Fibroblast of villous mesenchyme (primary cell): Measurements from ENCODE around the gene KIF9. TPM values are rescaled to one million over a fixed set of nuclear protein-coding genes. Genes with fewer than 3 reads are reported as not detected.
"Not testable (repeated sequence)": the region's sequence is repeated elsewhere in the genome, so short reads cannot be mapped to it uniquely, and the experiment has no call there.

ENCODE experiments used
- DNase-seq: peaks from one replicate; pipeline ENCODE4 v3.0.0-alpha.2; 2010; ENCODE audit warnings: low read depth
- H3K4me3 ChIP-seq: 2 replicates; pipeline ENCODE4 v1.5.1; 2011; ENCODE audit warnings: low read depth, mild to moderate bottlenecking, low read length
- total RNA-seq: library from RNA; depleted of rRNA; stranded (reverse); fragments of >200 nt; gene quantifications from 2 replicates; pipeline ENCODE4 v1.2.3, GENCODE V29; 2012
- TF ChIP-seq, protein P1 (sequence below): IDR thresholded peaks from 2 replicates; pipeline ENCODE4 v1.5.1; 2012; ENCODE audit warnings: low read depth, mild to moderate bottlenecking, low read length; ENCODE audit not compliant: insufficient read depth

Gene KIF9, protein sequence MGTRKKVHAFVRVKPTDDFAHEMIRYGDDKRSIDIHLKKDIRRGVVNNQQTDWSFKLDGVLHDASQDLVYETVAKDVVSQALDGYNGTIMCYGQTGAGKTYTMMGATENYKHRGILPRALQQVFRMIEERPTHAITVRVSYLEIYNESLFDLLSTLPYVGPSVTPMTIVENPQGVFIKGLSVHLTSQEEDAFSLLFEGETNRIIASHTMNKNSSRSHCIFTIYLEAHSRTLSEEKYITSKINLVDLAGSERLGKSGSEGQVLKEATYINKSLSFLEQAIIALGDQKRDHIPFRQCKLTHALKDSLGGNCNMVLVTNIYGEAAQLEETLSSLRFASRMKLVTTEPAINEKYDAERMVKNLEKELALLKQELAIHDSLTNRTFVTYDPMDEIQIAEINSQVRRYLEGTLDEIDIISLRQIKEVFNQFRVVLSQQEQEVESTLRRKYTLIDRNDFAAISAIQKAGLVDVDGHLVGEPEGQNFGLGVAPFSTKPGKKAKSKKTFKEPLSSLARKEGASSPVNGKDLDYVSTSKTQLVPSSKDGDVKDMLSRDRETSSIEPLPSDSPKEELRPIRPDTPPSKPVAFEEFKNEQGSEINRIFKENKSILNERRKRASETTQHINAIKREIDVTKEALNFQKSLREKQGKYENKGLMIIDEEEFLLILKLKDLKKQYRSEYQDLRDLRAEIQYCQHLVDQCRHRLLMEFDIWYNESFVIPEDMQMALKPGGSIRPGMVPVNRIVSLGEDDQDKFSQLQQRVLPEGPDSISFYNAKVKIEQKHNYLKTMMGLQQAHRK
- 1.6 and 2.2 TPM in 2 replicates for total RNA-seq

DNA sequence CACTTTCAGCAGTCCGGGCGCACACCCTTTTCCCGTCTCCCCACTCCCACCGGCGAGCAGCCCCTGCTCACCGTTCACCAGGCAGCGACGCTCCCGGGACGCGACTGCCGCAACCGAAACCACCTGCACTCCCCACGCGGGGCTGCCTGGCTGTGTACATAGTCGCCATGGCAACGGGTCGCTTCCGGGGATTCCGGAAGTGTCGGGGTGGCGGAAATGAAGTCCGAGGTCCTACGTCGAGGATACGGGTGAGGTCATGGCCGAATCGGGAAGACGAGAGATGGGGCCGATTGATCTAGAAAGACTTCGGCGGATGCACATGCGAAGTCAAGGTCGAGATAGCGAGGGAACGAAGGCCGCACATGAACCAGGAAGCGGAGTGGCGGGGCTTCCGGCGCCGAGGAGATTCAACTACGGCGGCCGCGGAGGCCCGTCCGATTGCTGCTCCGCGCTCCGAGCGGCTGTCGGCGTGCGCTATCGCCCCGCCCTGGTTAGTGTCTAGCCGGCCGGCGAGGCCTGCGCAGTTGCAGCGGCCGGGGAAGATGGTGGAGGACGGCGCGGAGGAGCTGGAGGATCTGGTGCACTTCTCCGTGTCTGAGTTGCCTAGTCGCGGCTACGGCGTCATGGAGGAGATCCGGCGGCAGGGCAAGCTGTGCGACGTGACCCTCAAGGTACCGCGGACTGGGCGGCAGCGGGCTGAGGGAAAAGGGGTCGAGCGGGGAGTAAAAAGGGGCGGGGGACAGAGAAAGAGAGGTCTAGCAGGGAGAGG is at the start of gene KIF9, which contains the start of gene KLHL18:
KIF9 (minus strand) TSS at position 376 of the 769 bp plus-strand sequence. CDS start 5,425 bp downstream, outside the sequence.
KLHL18 (plus strand) TSS at position 521 of the 769 bp plus-strand sequence; CDS start at position 543, 22 bp downstream.
- DNase-seq, result peak; percentile 97
- TF ChIP-seq, protein P1, sequence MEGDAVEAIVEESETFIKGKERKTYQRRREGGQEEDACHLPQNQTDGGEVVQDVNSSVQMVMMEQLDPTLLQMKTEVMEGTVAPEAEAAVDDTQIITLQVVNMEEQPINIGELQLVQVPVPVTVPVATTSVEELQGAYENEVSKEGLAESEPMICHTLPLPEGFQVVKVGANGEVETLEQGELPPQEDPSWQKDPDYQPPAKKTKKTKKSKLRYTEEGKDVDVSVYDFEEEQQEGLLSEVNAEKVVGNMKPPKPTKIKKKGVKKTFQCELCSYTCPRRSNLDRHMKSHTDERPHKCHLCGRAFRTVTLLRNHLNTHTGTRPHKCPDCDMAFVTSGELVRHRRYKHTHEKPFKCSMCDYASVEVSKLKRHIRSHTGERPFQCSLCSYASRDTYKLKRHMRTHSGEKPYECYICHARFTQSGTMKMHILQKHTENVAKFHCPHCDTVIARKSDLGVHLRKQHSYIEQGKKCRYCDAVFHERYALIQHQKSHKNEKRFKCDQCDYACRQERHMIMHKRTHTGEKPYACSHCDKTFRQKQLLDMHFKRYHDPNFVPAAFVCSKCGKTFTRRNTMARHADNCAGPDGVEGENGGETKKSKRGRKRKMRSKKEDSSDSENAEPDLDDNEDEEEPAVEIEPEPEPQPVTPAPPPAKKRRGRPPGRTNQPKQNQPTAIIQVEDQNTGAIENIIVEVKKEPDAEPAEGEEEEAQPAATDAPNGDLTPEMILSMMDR, result no peak
- H3K4me3 ChIP-seq, result peak within 1 kb of the TSS; percentile 95

GRCh38 chr3:47324278-47324865 is 41.8 kb upstream of the KIF9 start:
- TF ChIP-seq, protein P1, result peak; percentile 79
- DNase-seq, result peak; percentile 88
- H3K4me3 ChIP-seq, result no peak overlapping the region

- TF ChIP-seq, protein P1, result no peak
- H3K4me3 ChIP-seq, result no peak overlapping the region
- peak; percentile 18 for DNase-seq
Observed at GRCh38 chr3:47323431-47324277, 41.1 kb upstream of the KIF9 start.

DNA sequence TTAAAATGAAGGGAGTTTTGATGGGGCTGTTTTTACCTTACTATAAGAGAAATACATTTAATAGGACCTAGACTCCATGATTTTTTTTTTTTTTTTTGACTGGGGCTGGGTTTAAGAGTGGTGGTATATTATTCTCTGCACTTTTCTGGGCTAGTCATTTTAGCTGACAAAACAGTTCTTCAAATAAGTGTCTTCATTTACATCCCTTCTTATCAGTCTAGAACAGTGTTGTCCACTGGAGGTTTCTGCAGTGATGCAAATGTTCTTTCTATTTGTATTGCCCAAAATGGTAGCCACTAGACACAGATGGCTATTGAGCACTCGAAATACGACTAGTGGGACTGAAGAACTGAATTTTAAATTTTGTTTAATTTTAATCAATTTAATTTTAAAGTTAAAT is 37.4 kb upstream of the KIF9 start:
- no peak for DNase-seq
- H3K4me3 ChIP-seq, result no peak overlapping the region

GRCh38 chr3:47318916-47319315 is 36.3 kb upstream of the KIF9 start:
- DNase-seq, result peak; percentile 53
- no peak overlapping the region for H3K4me3 ChIP-seq
- TF ChIP-seq, protein P1, result no peak

More for the DNA sequence above, 37.4 kb upstream of the KIF9 start:
- TF ChIP-seq, protein P1, result no peak

DNA sequence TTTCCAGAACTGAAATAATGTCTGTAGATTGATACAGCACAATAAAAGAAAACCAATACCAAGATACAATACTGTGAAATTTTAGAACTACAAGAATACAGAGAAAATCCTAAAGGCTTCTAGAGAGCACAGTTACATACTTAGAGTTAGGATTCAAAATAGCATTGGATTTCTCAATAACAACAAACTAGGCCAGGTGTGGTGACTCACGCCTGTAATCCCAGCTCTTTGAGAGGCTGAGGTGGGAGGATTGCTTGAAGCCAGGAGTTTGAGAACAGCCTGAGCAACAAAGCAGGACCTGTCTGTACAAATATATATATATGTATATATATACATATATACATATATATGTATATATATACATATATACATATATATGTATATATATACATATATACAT is 33.6 kb upstream of the KIF9 start:
- peak; percentile 23 for DNase-seq

More for the DNA sequence above, 33.6 kb upstream of the KIF9 start:
- H3K4me3 ChIP-seq, result not testable (repeated sequence)
